Adrenal gland (tissue), 5 donors: Measurements from ENCODE around the gene PDZRN3.

ENCODE experiments used
- POLR2A ChIP-seq, 2 donors: fragments of 450-650 bp; IDR thresholded peaks; one replicate each; pipeline ENCODE4 v1.6.1; 2017; ENCODE audit warnings: antibody characterized with exemption in 2 of 2, mild to moderate bottlenecking in 2 of 2, moderate library complexity in 1 of 2
- TF ChIP-seq, protein P1 (sequence below), 6 experiments: fragments of 450-650 bp in 4 of 6; fragments of 200-600 bp in 2 of 6; sonication (generic) in 1 of 6; IDR thresholded peaks; 1 replicate in 5 of 6; 2 replicates in 1 of 6; pipeline versions ENCODE4 v1.5.1 to v1.8.0; 2016 to 2021; ENCODE audit warnings: antibody characterized with exemption in 6 of 6, mild to moderate bottlenecking in 2 of 6, moderate library complexity in 1 of 6
- donor health status: DM: no; HTN: no; CAD: no.

DNA sequence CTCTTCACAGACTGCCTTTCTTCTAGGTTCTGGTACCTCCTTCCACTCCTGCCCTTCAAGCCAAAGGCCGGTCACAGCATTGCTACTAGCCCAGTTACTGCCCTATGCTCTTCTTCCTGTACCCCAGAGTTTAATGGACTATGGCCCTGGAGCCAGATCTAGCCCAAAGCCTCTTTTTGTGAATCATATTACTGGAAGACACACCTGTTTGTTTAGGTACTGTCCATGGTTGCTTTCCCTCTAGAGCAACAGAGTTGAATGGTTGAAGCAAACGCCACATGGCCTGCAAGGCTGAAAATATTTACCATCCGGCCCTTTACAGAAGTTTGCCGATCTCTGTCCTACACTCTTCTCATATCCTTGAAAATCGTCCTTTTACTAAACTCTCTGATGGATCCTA is 47.0 kb downstream of the PDZRN3 start:
- TF ChIP-seq, protein P1, sequence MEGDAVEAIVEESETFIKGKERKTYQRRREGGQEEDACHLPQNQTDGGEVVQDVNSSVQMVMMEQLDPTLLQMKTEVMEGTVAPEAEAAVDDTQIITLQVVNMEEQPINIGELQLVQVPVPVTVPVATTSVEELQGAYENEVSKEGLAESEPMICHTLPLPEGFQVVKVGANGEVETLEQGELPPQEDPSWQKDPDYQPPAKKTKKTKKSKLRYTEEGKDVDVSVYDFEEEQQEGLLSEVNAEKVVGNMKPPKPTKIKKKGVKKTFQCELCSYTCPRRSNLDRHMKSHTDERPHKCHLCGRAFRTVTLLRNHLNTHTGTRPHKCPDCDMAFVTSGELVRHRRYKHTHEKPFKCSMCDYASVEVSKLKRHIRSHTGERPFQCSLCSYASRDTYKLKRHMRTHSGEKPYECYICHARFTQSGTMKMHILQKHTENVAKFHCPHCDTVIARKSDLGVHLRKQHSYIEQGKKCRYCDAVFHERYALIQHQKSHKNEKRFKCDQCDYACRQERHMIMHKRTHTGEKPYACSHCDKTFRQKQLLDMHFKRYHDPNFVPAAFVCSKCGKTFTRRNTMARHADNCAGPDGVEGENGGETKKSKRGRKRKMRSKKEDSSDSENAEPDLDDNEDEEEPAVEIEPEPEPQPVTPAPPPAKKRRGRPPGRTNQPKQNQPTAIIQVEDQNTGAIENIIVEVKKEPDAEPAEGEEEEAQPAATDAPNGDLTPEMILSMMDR (IDR thresholded peaks at IDR 0.05): no peak
- no peak for TF ChIP-seq POLR2A (IDR thresholded peaks at IDR 0.05)
